Naive thymus-derived CD4-positive, alpha-beta T cell (primary cell): ENCODE measurements around the gene KCNA10. TPM values are rescaled to one million over a fixed set of nuclear protein-coding genes. Genes with fewer than 3 reads are reported as not detected.

Experiments
- ATAC-seq: fragments of 150-1000 bp; cut with Tn5 transposase; 2 replicates; pipeline ENCODE4 v1.10.0; 2021; ENCODE audit warnings: mild to moderate bottlenecking, moderate library complexity
- CTCF ChIA-PET: fragments of 350-600 bp; sonication (Branson Sonifier 250); formaldehyde crosslinking; loops from one replicate; lab custom pipeline; 2021; ENCODE audit warnings: antibody characterized with exemption; lab: Charles Lee
- POLR2A ChIA-PET: fragments of 350-600 bp; sonication (Branson Sonifier 250); formaldehyde crosslinking; loops from one replicate; lab custom pipeline; 2021; ENCODE audit warnings: antibody characterized with exemption, inconsistent platforms; lab: Charles Lee
- DNase-seq, 9 donors: peaks; one replicate each; pipeline versions ENCODE4 v3.0.0 to v3.0.0-alpha.2; 2020 to 2022; ENCODE audit warnings: mixed read lengths in 1 of 9
- H3K27ac ChIP-seq: one replicate; pipeline ENCODE4 v1.7.0; 2013; ENCODE audit warnings: mild to moderate bottlenecking, low read depth, low read length, moderate library complexity
- H3K27me3 ChIP-seq, 2 donors: one replicate each; pipeline ENCODE4 v1.7.0; 2013; ENCODE audit warnings: low read length in 2 of 2, mild to moderate bottlenecking in 2 of 2, moderate library complexity in 2 of 2; ENCODE audit not compliant: control insufficient read depth in 2 of 2, insufficient read depth in 2 of 2
- H3K36me3 ChIP-seq, 3 experiments: 1 replicate in 2 of 3; 2 replicates in 1 of 3; pipeline ENCODE4 v1.7.0; 2013; ENCODE audit warnings: low read length in 3 of 3, mild to moderate bottlenecking in 3 of 3, moderate library complexity in 1 of 3; ENCODE audit not compliant: insufficient read depth in 3 of 3, control insufficient read depth in 2 of 3
- H3K4me1 ChIP-seq, 2 donors: one replicate each; pipeline ENCODE4 v1.7.0; 2013; ENCODE audit warnings: low read length in 2 of 2, mild to moderate bottlenecking in 2 of 2, moderate library complexity in 1 of 2; ENCODE audit not compliant: control insufficient read depth in 2 of 2, insufficient read depth in 2 of 2
- H3K4me3 ChIP-seq: 2 replicates; pipeline ENCODE4 v1.7.0; 2013; ENCODE audit warnings: mild to moderate bottlenecking, low read length
- H3K9me3 ChIP-seq, 3 experiments: 1 replicate in 2 of 3; 2 replicates in 1 of 3; pipeline ENCODE4 v1.7.0; 2013; ENCODE audit warnings: low read length in 3 of 3; ENCODE audit not compliant: control insufficient read depth in 2 of 3
- H3K27ac Mint-ChIP-seq, 9 donors: one replicate each; pipeline ENCODE4 v1.8.0; 2020 to 2022; ENCODE audit warnings: mixed read lengths in 9 of 9, mild to moderate bottlenecking in 8 of 9, moderate library complexity in 5 of 9, inconsistent platforms in 2 of 9
- H3K27me3 Mint-ChIP-seq, 5 donors: one replicate each; pipeline ENCODE4 v1.8.0; 2021 to 2022; ENCODE audit warnings: mixed read lengths in 5 of 5, mild to moderate bottlenecking in 1 of 5
- H3K36me3 Mint-ChIP-seq, 5 donors: one replicate each; pipeline ENCODE4 v1.8.0; 2020 to 2022; ENCODE audit warnings: mixed read lengths in 5 of 5, mild to moderate bottlenecking in 3 of 5, inconsistent platforms in 1 of 5
- H3K4me1 Mint-ChIP-seq, 7 donors: one replicate each; pipeline ENCODE4 v1.8.0; 2020 to 2022; ENCODE audit warnings: mixed read lengths in 7 of 7, mild to moderate bottlenecking in 3 of 7, inconsistent platforms in 1 of 7
- H3K4me3 Mint-ChIP-seq, 10 donors: one replicate each; pipeline ENCODE4 v1.8.0; 2020 to 2022; ENCODE audit warnings: mild to moderate bottlenecking in 10 of 10, mixed read lengths in 10 of 10, moderate library complexity in 6 of 10, inconsistent platforms in 2 of 10
- H3K9me3 Mint-ChIP-seq, 11 donors: one replicate each; pipeline ENCODE4 v1.8.0; 2020 to 2022; ENCODE audit warnings: mixed read lengths in 11 of 11, mild to moderate bottlenecking in 4 of 11, inconsistent platforms in 1 of 11, moderate library complexity in 1 of 11
- intact Hi-C, 2 donors: fragments of 100-400 bp; cut with micrococcal nuclease; formaldehyde crosslinking; loops; one replicate each; pipeline ENCODE4 v1.15.1; 2023
- polyA plus RNA-seq, 2 donors: library from polyadenylated mRNA; unstranded; fragments of 300-500 nt; fragmentation: Illumina TruSeq; gene quantifications; one replicate each; pipeline ENCODE4 v1.2.3, GENCODE V29; 2021
- total RNA-seq, 6 experiments: library from RNA in 5 of 6; stranded (reverse) in 5 of 6; gene quantifications; 1 replicate in 5 of 6; 2 replicates in 1 of 6; pipeline ENCODE4 v1.2.3 and lab custom pipeline; 2021 to 2026

KCNA10 gene
- total and polyA plus RNA-seq, 7 experiments from 2014 or later = not detected

- H3K27me3 Mint-ChIP-seq = peaks cover 0 to 7% (median 0%) of the 10 kb centered on the region in 5 donors
- H3K36me3 Mint-ChIP-seq = no peaks in the 10 kb centered on the region
- ChIA-PET CTCF (no interaction called here), POLR2A (no interaction called here)
- H3K4me3 Mint-ChIP-seq = no peak overlapping the region
- H3K9me3 Mint-ChIP-seq = peaks cover 0 to 2% (median 0%) of the 10 kb centered on the region in 11 donors
- H3K27ac ChIP-seq = no peak overlapping the region
- H3K27me3 ChIP-seq = no peaks in the 10 kb centered on the region
- H3K4me1 Mint-ChIP-seq = peaks cover 0 to 2% (median 0%) of the 10 kb centered on the region in 7 donors
- DNase-seq (no peak), ATAC-seq (no peak)
- no peak overlapping the region for H3K27ac Mint-ChIP-seq
- intact Hi-C loops = no loop called here
- no peaks in the 10 kb centered on the region for H3K9me3 ChIP-seq
- H3K36me3 ChIP-seq = no peaks in the 10 kb centered on the region
- H3K4me1 ChIP-seq = no peaks in the 10 kb centered on the region
- no peak overlapping the region for H3K4me3 ChIP-seq
These were observed 42.8 kb downstream of the KCNA10 start for GRCh38 chr1:110476028-110476765.

DNA sequence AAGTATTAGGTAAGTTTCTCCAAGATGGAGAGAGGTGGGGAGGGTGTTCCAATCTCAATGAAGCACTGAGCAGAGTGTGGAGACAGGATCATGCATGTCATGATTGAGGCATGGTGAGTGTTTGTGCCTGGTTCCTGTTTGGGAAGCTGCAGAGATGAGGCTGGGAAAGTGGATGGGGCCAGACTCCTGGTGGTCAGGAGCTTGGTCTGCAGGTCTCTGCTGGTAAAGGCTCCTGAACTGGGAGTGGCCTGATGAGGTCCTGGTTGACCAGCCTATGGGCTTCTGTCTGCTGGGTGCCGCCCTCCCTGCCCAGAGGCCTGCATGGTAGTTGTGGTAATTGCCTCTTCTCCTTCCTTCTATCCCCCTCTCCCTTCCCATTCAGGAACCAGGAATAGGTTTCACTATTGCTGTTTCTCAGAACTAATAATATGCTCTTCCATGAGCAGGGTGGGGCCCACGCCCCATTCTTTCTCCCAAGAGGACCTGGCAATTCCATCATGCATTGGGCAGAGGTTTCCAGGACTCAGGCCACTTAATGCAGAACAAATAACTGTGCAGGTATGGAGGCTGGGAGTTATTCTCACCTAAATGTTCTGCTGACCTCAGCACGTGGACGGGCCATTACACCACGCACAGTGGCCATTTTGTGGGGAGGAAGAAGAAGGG, 43.5 kb downstream of the KCNA10 start:
- H3K27ac Mint-ChIP-seq = peak overlapping the region in 1 of 9 donors; percentile 60
- H3K27me3 Mint-ChIP-seq = peaks cover 0 to 12% (median 0%) of the 10 kb centered on the region in 5 donors
- Histone ChIP-seq H3K27me3 (no peaks in the 10 kb centered on the region), H3K36me3 (no peaks in the 10 kb centered on the region), H3K27ac (no peak overlapping the region), H3K4me1 (no peaks in the 10 kb centered on the region), H3K9me3 (no peaks in the 10 kb centered on the region), H3K4me3 (no peak overlapping the region)
- peaks cover 0 to 2% (median 0%) of the 10 kb centered on the region in 7 donors for H3K4me1 Mint-ChIP-seq
- CTCF ChIA-PET = no interaction called here
- POLR2A ChIA-PET = no interaction called here
- intact Hi-C loops = no loop called here
- H3K9me3 Mint-ChIP-seq = peaks cover 0 to 2% (median 0%) of the 10 kb centered on the region in 11 donors
- H3K36me3 Mint-ChIP-seq = no peaks in the 10 kb centered on the region
- DNase-seq = no peak
- H3K4me3 Mint-ChIP-seq = no peak overlapping the region
- no peak for ATAC-seq

- intact Hi-C loops = no loop called here
- peaks cover 0 to 2% (median 0%) of the 10 kb centered on the region in 11 donors for H3K9me3 Mint-ChIP-seq
- POLR2A ChIA-PET = no interaction called here
These were observed 44.5 kb downstream of the KCNA10 start for GRCh38 chr1:110474444-110474843.

DNA sequence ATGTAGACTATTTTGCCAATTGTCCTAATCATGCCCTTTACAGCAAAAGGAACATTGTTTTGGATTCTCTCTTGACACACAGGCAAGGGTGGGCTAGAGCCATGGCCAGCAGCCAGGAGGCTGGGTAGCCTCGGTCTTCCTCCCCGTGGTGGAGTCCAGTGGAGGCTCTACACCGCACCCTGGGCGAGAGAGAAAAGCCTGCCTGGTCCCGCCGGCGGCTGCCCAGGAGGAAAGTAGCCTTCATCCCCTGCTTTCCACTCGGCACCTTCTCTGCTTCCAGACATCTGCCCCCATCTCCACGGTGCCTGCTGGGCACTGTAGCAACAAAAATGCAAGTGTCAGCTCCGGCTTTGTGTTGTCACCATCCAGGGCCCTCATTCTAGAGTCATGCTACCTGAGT, 46.4 kb downstream of the KCNA10 start:
- no peaks in the 10 kb centered on the region for H3K36me3 Mint-ChIP-seq

More at GRCh38 chr1:110474444-110474843, 44.5 kb downstream of the KCNA10 start:
- no peak overlapping the region for H3K4me3 ChIP-seq
- ATAC-seq = no peak
- H3K36me3 Mint-ChIP-seq = no peaks in the 10 kb centered on the region
- H3K27me3 Mint-ChIP-seq = peaks cover 0 to 15% (median 0%) of the 10 kb centered on the region in 5 donors
- CTCF ChIA-PET = no interaction called here
- H3K4me1 ChIP-seq = no peaks in the 10 kb centered on the region
- no peak overlapping the region for H3K4me3 Mint-ChIP-seq
- no peaks in the 10 kb centered on the region for H3K9me3 ChIP-seq
- DNase-seq = no peak
- H3K36me3 ChIP-seq = no peaks in the 10 kb centered on the region
- no peak overlapping the region for H3K27ac ChIP-seq
- H3K27me3 ChIP-seq = no peaks in the 10 kb centered on the region
- no peak overlapping the region for H3K27ac Mint-ChIP-seq
- H3K4me1 Mint-ChIP-seq = peaks cover 0 to 2% (median 0%) of the 10 kb centered on the region in 7 donors

GRCh38 chr1:110471131-110471530, 47.8 kb downstream of the KCNA10 start:
- H3K4me3 Mint-ChIP-seq = no peak overlapping the region
- ChIA-PET CTCF (no interaction called here), POLR2A (no interaction called here)
- ATAC-seq (no peak), DNase-seq (no peak)
- peaks cover 0 to 15% (median 0%) of the 10 kb centered on the region in 5 donors for H3K27me3 Mint-ChIP-seq
- Histone ChIP-seq H3K27ac (no peak overlapping the region), H3K4me3 (no peak overlapping the region), H3K9me3 (no peaks in the 10 kb centered on the region), H3K27me3 (no peaks in the 10 kb centered on the region), H3K4me1 (no peaks in the 10 kb centered on the region), H3K36me3 (no peaks in the 10 kb centered on the region)
- peaks cover 0 to 2% (median 0%) of the 10 kb centered on the region in 11 donors for H3K9me3 Mint-ChIP-seq
- H3K36me3 Mint-ChIP-seq = no peaks in the 10 kb centered on the region
- no peak overlapping the region for H3K27ac Mint-ChIP-seq
- intact Hi-C loops = no loop called here
- H3K4me1 Mint-ChIP-seq = no peaks in the 10 kb centered on the region

More for the DNA sequence above, 46.4 kb downstream of the KCNA10 start:
- Mint-ChIP-seq H3K27me3 (peaks cover 0 to 15% (median 0%) of the 10 kb centered on the region in 5 donors), H3K4me3 (no peak overlapping the region), H3K9me3 (peaks cover 0 to 2% (median 0%) of the 10 kb centered on the region in 11 donors), H3K27ac (no peak overlapping the region), H3K4me1 (peaks cover 0 to 2% (median 0%) of the 10 kb centered on the region in 7 donors)
- ChIA-PET CTCF (no interaction called here), POLR2A (no interaction called here)
- no peak overlapping the region for H3K27ac ChIP-seq
- no peaks in the 10 kb centered on the region for H3K36me3 ChIP-seq
- intact Hi-C loops = no loop called here
- no peak for DNase-seq
- H3K27me3 ChIP-seq = no peaks in the 10 kb centered on the region
- no peaks in the 10 kb centered on the region for H3K4me1 ChIP-seq
- no peak for ATAC-seq
- H3K9me3 ChIP-seq = no peaks in the 10 kb centered on the region
- H3K4me3 ChIP-seq = no peak overlapping the region
